ENCODE data around the gene FZD8. TPM values are rescaled to one million over a fixed set of nuclear protein-coding genes. Genes with fewer than 3 reads are reported as not detected.

FZD8 gene
- total RNA-seq, 1 experiment from 2014 or later = 13.8 TPM

- Histone ChIP-seq H2AK5ac (ENCODE audit: insufficient read length, low read length) (no peak overlapping the region), H4K91ac (ENCODE audit: insufficient read length, low read depth, low read length) (no peak overlapping the region), H2BK15ac (ENCODE audit: low read depth, low read length) (no peak overlapping the region), H2BK12ac (ENCODE audit: insufficient read length, low read depth, low read length) (no peak overlapping the region), H4K20me1 (ENCODE audit: control insufficient read depth, insufficient read depth, insufficient read length) (no peaks in the 10 kb centered on the region), H3K27me3 (ENCODE audit: insufficient read depth, low read length) (no peaks in the 10 kb centered on the region; the same call in 1 of the 2 replicates), H3K4me2 (ENCODE audit: insufficient read depth, insufficient read length, low read length) (no peak overlapping the region), H3K9ac (ENCODE audit: extremely low read depth, insufficient read length, low read length) (no peak overlapping the region), H4K8ac (replicated peaks; ENCODE audit: insufficient read length, low read depth, low read length) (no peak overlapping the region), H3K14ac (ENCODE audit: insufficient read depth, low read length) (peak overlapping the region; percentile 25; the same call in 1 of the 2 replicates), H3K79me1 (ENCODE audit: insufficient read depth, low read depth, low read length, poor library complexity, severe bottlenecking) (no peaks in the 10 kb centered on the region), H3K4ac (ENCODE audit: low read depth, low read length) (no peak overlapping the region), H4K5ac (ENCODE audit: insufficient read length, low read depth, low read length) (no peak overlapping the region), H3K9me3 (ENCODE audit: control insufficient read depth, low read depth, low read length) (no peaks in the 10 kb centered on the region), H3K56ac (ENCODE audit: insufficient read length, low read depth, low read length) (no peak overlapping the region), H3K79me2 (ENCODE audit: insufficient read depth, low read length) (no peaks in the 10 kb centered on the region), H2BK120ac (ENCODE audit: low read depth, low read length, poor library complexity, severe bottlenecking) (no peak overlapping the region), H3K18ac (ENCODE audit: insufficient read length, low read depth, low read length) (no peak overlapping the region), H3T11ph (ENCODE audit: low read length) (no peak overlapping the region), H3K23me2 (ENCODE audit: insufficient read length, low read depth, low read length, poor library complexity, severe bottlenecking) (no peaks in the 10 kb centered on the region), H2BK20ac (ENCODE audit: low read depth, low read length, poor library complexity, severe bottlenecking) (no peak overlapping the region), H3K27ac (ENCODE audit: insufficient read length, low read depth, low read length) (no peak overlapping the region), H2AFZ (ENCODE audit: low read length) (no peak overlapping the region), H3K4me1 (ENCODE audit: insufficient read depth, low read length) (no peaks in the 10 kb centered on the region), H3K23ac (ENCODE audit: insufficient read length, low read depth, low read length) (no peak overlapping the region), H2BK5ac (ENCODE audit: insufficient read length, low read length) (no peak overlapping the region)
- no peak for TF ChIP-seq CTCF (conservative IDR thresholded peaks at IDR 0.05)
- H3K27me3 Mint-ChIP-seq (ENCODE audit: low read depth) = no peaks in the 10 kb centered on the region; the same call in 1 of the 2 replicates
- H3K36me3 Mint-ChIP-seq (ENCODE audit: insufficient read depth in 1 of 3, low read depth in 3 of 3) = peaks cover 7 to 11% (median 11%) of the 10 kb centered on the region in 3 experiments
- no peak for DNase-seq
- no peak overlapping the region for H3K4me3 Mint-ChIP-seq
- H3K9me3 Mint-ChIP-seq = peaks cover 14 to 18% of the 10 kb centered on the region in 2 experiments
- no CpG with 5 or more reads among the region's 78 CpGs for WGBS (ENCODE audit: extremely low coverage, insufficient read length, low lambda C conversion rate)
- peaks cover 0 to under 1% of the 10 kb centered on the region in 2 experiments; a peak in 1 of 4 replicates for H3K4me1 Mint-ChIP-seq
- peak overlapping the region in 1 of 3 experiments; percentile 54; a peak in 1 of 7 replicates for H3K27ac Mint-ChIP-seq
Observed at GRCh38 chr10:35607475-35608327, 34.4 kb downstream of the FZD8 start.

All from H9 (cell line).